GM18861 (cell line): ENCODE measurements around the gene GATA2.

Experiments
- ATAC-seq: cut with Tn5 transposase; IDR thresholded peaks from one replicate; pipeline ENCODE4 v1.9.1; 2021; ENCODE audit not compliant: unreplicated experiment

Gene GATA2

DNA sequence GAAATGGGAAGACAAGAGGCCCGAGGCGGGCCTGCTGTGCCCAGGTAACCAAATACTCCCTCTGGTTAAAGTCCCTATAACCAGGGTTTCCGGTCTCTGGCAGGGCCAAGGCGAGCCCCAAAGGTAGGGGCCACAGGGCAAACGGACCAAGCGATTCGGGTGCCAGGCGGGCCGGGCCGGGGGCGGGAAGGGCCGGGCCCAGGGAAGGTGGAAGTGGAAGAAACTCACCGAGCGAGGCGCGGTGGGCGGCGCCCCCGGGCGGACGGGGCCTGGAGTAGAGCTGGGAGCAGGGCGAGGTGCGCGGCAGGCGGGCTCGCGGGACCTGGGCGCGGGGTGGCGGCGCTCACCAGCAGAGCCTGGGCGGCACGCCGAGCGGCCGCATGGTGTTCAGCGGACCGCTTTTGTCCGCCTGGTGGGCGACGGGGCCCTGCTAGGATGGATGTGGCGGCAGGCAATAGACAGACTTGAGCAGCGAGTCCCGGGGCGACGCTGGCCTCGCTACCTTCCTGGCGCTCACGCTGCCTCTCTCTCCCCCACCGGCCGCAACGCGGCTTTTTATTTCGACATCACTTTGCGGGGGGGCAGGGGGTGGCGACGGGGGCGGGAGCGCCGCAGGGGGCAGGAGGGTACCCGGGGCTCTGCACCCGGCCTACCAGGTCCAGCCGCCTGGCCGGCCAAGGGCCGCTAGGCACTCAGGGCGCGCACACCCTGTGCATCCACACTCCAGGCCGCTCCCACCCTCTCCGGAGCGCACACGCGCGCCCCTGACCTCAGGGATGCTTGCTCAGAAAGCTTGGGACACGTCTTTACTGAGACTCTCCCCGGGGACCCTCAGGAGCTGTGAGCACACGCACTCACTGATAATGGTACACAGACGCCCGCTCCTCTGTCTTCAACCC is at the start of gene GATA2:
Gene GATA2 (minus strand): TSS at position 531 of the 899 bp plus-strand sequence. CDS start 6,170 bp downstream, outside the sequence.
- ATAC-seq, result no peak

DNA sequence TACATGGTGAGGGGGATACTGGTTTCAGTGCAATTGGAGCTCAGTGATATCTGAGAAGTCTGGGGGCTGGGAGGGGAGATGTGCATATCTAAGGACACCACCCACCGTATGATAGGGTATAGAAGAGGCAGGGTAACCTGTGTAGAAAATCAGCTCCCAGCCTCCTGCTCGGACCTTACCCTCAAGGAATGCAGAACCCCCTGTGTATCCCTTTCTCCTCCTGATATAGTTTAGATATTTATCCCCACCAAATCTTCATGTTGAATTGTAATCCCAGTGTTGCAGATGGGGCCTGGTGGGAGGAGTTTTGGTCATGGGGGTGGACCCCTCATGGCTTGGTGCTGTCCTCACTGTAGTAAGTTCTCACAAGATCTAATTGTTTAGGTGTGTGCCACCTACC is 48.2 kb upstream of the GATA2 start:
- no peak for ATAC-seq

DNA sequence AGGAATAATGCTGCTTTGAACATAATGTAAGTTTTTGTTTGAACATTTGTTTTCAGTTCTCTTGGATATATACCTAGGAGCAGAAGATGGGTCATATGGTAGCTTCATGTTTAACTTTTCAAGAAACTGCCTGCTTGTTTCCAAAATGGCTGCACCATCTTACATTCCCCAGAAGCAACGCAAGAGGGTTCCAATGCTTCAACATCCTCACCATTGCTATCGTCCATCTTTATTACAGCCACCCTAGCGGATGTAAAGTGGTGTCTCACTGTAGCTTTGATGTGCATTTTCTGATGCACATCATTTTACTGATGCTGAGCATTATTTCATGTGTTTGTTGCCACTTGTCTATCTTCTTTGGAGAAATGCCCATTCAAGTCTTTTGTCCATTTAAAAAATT is 46.4 kb upstream of the GATA2 start:
- no peak for ATAC-seq

DNA sequence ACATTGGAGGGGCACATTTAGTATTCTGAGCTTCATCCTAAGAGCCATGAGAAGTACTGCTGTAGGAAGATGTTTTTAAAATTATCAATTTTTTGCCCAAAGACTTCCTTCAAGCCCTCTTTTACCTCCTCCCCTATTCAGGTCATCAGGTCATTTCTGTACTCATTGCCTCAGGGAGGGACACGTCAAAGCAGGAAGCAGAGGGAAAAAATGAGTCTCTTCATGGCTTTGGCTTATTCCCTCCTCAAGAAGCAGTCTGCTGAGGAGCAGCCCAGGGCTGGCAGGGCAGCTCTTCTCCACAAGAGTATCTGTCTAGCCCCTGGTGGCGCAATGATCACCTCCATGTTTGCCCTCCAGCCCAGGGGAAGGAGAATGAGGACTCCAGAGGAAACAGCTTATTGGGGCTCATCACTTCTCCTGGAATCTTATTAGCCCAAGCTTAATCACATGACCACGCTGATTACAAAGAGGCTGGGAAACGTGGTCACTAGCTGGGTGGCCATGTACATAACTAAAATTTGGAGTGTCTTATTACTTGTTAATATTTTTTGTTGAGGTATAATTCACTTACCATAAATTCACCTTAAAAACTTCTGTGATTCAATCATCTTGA is 44.2 kb upstream of the GATA2 start:
- no peak for ATAC-seq

DNA sequence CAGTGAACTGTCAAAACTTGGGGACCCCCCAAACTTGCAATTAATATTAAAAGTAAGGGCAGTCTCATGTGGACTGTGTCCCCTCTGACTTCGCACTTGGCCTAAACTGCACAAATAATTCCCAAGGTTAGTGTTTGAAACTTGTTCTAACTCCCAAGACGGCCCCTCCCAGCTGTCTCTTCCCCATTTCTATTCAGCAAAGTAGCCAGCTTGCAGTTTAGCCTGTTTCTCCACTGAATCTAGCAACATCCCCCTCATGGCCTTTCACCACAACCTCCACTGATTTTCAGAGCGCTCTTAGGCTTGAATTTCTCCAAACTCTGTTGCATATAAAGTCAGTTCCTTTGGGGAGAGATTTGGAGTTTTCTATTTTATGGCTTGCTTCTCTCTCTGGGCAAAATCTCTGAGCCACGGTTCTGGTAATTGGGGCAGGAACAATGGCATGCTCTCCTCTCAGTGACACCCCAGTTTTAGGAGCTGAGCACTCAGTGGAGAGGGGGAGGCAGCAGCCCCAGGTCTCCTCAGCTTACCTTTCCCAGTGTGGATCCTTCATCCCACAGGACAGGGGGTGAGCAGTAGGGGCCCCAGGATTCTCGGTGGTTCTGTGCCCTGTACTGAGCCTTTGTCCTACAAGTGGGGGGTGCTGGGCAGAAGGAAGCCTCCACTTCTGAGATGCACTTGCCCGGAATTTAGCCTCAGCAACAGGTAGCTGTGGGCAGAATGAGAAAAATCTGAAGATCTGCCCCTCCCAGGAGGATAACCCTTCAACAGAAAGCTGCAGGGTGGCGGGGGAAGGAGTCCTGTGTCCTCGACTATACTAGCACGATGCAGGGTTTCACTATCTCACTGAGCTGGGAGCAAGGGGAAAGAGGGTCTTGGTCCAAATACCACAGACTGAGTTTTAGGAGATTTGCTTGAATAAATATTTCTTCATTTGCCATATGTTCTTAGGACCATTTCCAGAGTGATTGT is 39.3 kb upstream of the GATA2 start:
- no peak for ATAC-seq

DNA sequence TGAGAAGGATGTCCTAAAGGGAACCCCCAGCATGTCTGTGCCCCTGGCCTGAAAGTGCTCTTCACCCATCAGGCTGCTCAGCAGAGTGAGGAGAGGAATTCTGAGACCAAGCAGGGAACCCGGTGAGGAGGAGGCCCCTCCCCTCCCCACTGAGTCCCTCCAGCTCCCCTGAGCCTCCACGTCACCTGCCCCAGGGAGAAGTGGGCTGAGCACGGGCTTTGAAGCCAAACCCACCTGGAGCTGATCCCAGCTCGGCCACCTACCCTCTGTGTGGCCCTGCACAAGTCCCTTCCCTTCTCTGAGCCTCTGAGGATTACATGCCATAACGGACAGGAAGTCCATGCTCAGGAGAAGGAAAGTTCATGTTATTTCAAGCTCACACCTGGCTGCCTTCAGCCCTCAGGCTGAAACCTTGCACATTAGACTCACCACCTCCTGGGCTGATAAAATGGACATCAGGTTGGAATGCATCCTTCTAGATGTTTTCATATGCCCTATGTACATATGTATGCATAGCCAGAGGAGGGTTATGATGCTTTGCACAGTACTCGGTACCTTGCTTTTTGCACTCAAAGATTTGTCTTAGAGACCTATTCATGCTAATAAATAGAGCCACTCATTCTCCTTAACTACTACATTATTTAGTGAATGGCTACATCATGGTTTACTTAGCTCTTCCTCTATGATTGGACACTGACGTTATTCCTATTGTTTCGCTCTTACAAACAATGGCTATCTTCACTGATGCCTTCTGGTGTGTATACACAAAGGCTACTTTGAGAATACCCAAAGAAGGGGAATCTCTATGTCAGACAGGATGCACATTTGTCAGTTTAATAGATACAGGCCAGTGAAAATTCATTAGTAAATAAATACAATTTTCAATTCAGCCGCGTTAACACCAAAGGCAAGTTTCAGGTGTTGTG is 31.6 kb upstream of the GATA2 start:
- no peak for ATAC-seq

DNA sequence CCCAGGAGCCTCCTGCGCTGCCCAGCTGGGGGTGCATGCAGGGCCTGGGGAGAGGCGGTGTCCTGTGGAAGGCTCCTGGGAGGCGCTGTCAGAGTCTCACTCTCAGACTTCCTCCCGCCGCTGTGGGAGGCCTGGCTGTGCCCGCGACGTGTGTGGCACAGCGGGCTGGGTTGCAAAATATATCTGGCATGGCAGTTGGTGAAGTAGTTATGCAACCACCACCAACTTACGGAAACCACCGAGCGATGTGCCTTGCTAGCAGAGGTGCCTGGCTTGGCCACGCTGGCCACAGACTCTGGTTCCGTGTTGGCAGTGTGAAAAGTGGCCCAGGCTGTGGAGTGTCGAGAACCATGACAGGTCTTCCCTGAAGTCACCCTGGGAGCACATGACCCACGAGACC is 30.6 kb upstream of the GATA2 start:
- ATAC-seq, result no peak

DNA sequence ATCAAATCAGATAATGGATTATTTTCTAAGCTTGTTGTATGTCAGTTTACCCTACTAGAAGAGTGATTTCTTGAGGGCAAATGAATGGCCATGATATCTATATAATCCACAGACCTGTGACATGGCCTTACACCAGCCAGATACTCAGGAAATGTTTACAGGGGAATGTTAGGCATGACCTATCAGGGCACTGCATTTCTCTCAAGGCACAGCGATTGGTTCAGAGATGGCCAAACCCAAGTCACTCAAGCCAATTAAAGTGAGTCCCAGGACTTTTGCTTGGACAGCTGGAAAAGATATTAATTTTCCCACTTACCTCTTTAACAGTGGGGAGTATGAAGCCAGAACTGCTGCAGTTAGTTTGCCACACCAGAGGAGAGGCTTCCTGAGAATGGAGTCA is 28.7 kb upstream of the GATA2 start:
- ATAC-seq, result no peak

DNA sequence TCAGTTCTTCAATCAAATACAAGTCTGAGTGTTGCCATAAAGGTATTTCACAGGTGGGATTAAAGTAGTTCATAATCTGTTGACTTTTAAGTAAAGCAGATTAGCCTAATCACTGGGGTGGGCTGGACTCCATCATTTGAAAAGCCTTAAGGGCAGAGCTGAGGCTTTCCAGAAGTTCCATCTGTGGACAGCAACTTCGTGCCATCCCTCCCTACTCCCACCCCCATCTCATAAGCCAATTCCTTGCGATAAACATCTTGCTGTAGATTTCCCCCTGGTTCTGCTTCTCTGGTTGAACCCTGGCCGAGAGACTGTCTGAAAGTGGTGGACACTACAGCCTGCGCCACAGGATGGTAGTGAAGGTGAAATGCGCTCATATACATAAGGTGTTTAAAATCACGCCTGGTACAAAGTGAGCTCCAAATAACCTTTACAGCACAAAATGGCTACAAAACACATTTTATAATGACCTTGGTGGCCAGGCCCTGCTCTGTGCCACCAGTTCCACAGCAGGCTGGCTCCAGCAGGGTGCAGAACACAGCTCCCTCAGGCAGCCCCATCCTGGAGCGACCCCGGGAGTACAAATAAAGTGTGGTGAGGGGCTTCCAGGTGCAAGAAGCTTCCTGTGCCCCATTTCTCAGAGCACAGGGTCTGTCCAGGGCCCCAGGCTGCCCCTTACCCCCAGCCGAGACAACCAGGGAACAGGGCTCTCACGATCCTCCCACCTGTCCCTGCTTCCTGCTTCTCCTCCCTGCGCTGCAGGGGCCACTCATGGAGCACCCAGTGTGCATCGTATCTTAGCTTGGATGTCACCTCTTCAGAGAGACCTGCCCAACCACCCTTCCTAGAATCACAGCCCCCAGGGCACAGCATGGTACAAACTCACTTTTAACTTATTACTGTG is 25.8 kb upstream of the GATA2 start:
- no peak for ATAC-seq

DNA sequence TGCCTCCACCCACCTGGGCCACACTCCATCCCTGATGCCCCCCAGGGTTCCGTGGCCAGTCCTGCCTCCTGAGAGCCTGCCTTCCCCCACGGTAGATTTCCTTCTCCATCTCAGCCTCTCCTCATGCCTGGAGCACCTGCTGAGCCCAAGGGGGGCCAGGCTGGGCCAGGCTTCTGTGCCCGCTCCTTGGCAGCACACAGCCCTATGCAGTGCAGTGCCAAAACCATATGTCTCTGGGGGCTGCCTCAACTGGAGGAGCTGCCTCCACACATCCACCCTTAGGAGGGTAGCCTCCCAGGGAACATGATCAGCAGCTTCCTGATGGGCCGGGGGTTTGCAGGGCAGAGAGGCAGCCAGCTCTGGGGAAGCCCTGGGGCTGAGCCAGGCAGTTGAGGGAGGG is 24.6 kb upstream of the GATA2 start:
- ATAC-seq, result no peak

DNA sequence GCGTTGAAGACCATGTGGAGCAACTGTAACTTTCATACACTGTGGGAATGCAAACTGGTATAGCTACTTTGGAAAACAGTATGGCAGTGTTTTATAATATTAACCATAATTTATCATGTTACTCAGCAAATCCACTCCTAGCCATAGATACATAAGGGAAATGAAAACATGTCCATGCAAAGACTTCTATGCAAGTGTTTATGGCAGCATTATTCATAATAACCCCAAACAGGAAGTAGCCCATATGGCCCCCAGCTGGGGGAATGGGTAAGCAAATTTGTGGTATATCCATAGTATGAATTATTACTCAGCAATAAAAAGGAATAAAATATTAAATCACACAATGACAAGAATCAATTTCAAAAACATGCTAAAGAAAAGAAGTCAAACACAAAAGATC is 23.0 kb upstream of the GATA2 start:
- ATAC-seq, result no peak

DNA sequence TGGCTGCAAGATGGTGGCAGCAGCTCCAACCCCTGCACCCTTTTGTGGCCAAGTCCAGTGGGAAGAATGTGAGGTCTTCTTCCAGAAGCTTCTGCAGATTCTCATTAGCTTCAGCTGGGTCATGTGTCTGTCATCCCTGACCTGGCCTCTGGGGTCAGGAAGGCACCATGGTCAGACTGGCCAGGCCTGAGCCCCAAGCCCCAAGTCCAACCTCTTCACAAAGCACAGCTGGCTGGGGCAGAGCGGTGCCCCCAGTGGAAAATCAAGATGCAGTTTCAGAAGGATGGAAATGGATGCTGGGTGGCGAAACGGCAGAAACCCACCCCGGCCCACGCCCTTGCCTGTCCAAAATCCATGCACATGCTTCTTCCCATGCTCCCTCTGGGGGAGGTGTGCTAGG is 15.9 kb upstream of the GATA2 start:
- no peak for ATAC-seq

DNA sequence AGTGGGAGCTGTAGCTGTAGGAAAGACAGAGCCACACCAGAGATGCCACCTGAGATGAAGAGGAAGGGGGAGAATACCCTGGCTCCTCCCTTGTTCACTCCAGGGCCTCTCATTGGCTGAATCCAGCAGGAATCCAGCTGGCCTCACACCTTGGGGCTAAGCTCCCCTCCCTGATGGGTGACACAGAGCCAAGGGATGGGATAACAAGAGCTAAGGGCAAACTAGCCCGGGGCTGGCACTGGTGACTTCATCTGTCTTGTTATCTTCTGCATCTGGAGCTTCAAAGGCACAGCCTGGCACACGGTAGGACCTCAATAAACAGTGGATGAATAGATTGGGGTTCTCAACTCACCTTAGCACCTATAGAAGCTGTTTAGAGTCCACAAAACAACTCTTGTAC is 13.8 kb upstream of the GATA2 start:
- ATAC-seq, result no peak

DNA sequence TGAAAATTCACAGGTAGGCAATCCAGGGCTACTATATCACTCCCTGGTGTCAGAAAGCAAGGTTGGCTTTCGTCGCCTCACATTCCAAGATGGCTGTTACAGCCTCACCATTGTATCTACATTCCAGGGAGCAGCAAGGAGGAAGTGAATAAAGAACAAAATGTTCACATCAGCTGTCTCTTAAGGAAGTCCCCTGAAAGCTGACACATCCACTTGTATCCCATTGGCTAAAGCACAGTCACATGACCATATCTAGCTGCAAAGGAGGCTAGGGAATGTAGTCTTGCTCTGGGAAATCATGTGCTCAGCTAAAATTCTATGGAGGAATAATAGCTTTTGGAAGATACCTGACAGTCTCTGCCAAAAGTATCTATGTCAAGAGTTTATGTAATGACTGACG is 12.8 kb upstream of the GATA2 start:
- no peak for ATAC-seq

DNA sequence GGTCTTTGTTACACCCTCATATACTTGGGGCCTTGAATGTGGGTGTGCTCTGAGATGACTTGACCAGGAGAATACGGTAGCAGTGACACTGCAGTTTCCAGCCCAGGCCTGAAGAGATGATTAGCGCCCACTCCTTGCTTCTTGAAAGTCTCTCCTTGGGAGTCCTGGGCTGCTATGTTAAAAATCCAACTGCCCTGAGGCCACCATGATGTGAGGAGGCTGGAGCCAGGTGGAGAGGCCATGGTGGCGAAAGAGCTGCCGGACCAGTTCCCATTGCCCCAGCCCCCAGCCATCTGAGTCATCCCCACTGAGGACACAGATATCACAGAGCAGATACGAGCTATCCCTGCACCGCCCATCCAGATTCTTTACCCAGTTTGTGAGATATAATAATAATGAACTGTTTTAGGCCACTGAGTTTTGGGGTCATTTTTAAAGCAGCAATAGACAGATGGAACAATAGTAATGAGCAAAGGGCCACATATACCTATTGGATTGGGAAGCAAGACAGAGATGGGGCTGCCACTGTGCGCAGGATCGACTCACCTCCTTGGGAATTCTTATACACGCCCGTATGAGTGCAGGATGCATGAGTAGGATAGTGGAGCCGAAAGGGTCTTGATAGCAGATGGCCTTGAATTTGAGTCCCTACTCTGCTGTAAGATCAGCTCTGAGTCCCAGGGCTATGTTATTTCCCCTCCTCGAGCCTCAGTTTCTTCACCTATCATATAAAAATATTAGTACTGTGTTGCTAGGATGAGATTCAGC is 12.1 kb upstream of the GATA2 start:
- no peak for ATAC-seq

DNA sequence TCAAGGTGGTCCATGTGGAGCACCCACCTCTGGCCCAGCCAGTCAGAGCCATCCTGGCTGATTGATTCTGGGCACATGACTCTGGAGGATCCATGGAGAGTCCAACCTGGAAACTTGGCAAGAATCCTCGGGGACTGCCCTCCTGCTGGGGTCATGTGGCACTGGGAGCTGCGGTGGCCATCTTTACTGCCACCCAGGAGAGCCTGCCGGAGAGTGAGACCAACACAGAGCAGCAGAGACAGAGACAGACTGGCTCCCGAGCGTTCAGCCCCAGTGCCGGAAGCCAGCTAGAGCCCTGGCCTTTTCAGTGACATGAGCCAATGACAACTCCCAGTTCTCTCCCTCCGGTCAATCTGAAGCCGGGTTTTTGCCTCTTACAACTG is 11.5 kb upstream of the GATA2 start:
- ATAC-seq, result no peak

DNA sequence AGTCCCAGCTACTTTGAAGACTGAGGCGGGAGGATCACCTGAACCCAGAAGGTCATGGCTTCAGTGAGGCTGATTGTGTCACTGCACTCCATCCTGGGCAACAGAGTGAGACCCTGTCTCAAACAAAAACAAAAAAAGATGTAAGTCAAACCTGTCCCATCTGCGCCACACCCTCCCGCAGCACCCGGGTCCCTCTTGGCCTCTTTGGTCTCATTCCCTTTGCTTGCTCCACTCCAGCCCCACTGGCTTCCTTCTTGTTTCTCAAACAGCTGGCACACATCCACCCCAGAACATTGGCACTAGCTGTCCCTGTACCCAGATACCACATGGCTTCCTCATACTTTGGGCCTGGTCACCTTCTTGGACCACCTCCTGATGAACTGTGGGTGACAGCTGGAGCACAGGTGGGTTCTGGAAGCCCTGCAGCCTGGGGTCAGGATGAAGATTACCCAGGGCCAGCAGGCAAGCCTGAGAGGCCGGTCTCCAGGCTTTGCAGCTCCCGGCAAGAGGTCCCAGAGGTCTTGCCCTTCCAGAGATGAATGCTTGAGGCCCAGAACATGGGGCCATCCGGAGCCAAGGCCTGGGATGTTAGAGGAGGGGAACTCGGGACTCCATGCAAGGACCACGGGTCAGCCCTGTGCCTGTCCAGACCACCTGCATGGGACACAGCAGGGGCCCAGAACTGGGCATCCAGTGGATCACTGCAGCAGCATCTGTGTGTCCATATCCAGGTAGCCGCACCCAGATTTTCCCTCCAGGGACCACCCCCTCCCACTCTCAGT is 10.9 kb upstream of the GATA2 start:
- ATAC-seq, result no peak

DNA sequence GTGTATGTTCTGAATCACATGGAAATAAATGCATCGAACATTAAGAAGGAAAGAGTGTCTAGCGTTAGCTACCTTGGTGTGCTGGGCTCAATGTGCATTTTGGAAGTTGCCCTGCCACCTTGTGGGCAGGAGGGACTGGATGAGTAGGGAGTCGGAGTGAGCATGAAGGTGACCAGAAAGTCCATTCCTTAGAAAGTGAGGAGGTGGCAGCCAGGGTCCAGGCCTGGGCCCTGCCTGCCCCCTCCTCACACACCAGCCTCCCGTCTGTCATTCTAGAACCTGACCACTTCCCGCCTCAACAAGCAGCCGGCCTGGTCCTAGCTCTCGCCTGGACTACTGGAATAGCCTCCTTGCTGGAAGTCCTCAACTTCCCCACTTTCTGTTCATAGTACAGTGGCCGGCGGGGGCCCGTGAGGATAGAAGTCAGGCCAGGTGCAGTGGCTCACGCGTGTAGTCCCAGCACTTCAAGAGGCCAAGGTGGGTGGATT is 10.2 kb upstream of the GATA2 start:
- ATAC-seq, result no peak
